Measurements from ENCODE around the gene PCDHGA5.
"Not testable (repeated sequence)": the region's sequence is repeated elsewhere in the genome, so short reads cannot be mapped to it uniquely, and the experiment has no call there.

PCDHGA5 gene

GRCh38 chr5:141387557-141388311 is 23.8 kb downstream of the PCDHGA5 start, which contains the start of gene PCDHGB4:
TSS of gene PCDHGB4 (plus strand) at chr5:141387698. CDS start at chr5:141387885, 187 bp downstream.
- not testable (repeated sequence) for DNase-seq (ENCODE audit: low spot score)

DNA sequence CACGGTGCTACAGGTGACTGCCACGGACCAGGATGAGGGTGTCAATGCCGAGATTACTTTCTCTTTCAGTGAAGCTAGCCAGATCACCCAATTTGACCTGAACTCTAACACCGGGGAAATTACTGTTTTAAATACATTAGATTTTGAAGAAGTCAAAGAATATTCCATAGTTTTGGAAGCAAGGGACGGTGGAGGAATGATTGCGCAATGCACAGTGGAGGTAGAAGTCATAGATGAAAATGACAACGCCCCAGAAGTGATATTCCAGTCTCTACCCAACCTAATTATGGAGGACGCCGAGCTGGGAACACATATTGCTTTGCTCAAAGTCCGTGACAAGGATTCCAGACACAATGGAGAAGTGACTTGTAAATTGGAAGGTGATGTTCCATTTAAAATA is 24.7 kb downstream of the PCDHGA5 start:
- DNase-seq (ENCODE audit: low spot score) = no peak

DNA sequence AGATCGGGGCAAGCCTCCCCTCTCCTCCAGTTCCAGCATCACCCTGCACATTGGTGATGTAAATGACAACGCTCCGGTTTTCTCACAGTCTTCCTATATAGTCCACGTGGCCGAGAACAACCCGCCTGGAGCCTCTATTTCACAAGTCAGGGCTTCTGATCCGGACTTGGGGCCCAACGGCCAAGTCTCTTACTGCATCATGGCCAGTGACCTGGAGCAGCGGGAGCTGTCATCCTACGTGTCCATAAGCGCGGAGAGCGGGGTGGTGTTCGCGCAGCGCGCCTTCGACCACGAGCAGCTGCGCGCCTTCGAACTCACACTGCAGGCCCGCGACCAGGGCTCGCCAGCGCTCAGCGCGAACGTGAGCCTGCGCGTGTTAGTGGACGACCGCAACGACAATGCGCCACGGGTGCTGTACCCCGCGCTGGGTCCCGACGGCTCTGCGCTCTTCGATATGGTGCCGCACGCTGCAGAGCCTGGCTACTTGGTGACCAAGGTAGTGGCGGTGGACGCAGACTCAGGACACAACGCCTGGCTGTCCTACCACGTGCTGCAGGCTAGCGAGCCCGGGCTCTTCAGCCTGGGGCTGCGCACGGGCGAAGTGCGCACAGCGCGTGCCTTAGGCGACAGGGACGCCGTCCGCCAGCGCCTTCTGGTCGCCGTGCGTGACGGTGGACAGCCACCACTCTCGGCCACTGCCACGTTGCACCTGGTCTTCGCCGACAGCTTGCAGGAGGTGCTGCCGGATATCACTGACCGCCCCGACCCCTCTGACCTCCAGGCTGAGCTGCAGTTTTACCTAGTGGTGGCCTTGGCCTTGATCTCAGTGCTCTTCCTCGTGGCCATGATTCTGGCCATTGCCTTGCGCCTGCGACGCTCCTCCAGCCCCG is 25.4 kb downstream of the PCDHGA5 start:
- no peak for DNase-seq (ENCODE audit: low spot score)

DNA sequence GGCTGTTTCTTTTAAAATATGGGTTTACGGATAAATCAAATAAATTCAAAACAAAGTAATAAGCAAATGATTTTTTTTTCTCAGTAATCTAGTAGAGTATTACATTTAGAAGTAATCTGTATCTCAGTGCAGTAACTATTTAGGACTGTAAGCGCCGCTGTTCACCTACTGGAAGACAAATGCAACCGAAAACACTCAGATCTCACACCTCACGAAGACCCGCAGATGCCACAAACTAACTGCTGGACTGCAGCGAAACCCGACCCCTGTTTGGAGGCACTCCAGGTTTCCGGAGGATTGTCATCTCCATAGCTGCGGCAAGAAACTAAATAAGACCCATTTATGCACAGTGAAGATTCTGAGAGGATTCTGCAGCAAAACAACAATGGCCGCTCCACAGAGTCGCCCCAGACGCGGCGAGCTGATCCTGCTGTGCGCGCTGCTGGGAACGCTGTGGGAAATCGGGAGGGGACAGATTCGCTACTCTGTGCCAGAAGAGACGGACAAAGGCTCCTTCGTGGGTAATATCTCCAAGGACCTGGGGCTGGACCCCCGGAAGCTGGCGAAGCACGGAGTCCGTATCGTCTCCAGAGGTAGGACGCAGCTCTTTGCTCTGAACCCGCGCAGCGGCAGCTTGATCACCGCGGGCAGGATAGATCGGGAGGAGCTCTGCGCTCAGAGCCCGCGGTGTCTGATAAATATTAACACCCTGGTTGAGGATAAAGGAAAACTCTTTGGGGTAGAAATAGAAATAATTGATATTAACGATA is 28.7 kb downstream of the PCDHGA5 start, which contains the start of gene PCDHGA8:
Gene PCDHGA8 (plus strand): TSS at position 205 of the 770 bp plus-strand sequence. CDS start 181 bp downstream, at position 386.
- DNase-seq (ENCODE audit: low spot score) = peak; percentile 38

DNA sequence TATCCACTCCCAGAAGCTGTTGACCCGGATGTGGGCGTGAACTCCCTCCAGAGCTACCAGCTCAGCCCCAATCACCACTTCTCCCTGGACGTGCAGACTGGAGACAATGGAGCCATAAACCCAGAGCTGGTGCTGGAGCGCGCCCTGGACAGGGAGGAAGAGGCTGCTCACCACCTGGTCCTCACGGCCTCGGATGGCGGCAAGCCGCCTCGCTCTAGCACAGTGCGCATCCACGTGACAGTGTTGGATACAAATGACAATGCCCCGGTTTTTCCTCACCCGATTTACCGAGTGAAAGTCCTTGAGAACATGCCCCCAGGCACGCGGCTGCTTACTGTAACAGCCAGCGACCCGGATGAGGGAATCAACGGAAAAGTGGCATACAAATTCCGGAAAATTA is 29.3 kb downstream of the PCDHGA5 start:
- no peak for DNase-seq (ENCODE audit: low spot score)

GRCh38 chr5:141394401-141395187 is 30.6 kb downstream of the PCDHGA5 start:
- DNase-seq (ENCODE audit: low spot score) = not testable (repeated sequence)

- DNase-seq (ENCODE audit: low spot score) = peak; percentile 50
These were observed 34.0 kb downstream of the PCDHGA5 start, which contains the start of gene PCDHGB5 for GRCh38 chr5:141397756-141398551. TSS of gene PCDHGB5 (plus strand) at chr5:141397947. CDS start at chr5:141398128, 181 bp downstream.

GRCh38 chr5:141398608-141399007 is 34.6 kb downstream of the PCDHGA5 start:
- no peak for DNase-seq (ENCODE audit: low spot score)

DNA sequence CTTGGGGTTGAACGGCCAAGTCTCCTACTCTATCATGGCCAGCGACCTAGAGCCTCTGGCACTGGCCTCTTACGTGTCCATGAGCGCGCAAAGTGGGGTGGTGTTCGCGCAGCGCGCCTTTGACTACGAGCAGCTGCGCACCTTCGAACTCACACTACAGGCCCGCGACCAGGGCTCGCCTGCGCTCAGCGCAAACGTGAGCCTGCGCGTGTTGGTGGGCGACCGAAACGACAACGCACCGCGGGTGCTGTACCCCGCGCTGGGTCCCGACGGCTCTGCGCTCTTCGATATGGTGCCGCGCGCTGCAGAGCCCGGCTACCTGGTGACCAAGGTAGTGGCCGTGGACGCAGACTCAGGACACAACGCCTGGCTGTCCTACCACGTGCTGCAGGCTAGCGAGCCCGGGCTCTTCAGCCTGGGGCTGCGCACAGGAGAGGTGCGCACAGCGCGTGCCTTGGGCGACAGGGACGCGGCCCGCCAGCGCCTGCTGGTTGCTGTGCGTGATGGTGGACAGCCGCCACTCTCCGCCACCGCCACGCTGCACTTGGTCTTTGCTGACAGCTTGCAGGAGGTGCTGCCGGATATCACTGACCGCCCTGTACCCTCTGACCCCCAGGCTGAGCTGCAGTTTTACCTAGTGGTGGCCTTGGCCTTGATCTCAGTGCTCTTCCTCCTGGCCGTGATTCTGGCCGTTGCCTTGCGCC is 35.7 kb downstream of the PCDHGA5 start:
- no peak for DNase-seq (ENCODE audit: low spot score)

- peak; percentile 55 for DNase-seq (ENCODE audit: low spot score)
These were observed 38.7 kb downstream of the PCDHGA5 start, which contains the start of gene PCDHGA9 for GRCh38 chr5:141402553-141403243. TSS of gene PCDHGA9 (plus strand) at chr5:141402778. CDS start at chr5:141402953, 175 bp downstream.

DNA sequence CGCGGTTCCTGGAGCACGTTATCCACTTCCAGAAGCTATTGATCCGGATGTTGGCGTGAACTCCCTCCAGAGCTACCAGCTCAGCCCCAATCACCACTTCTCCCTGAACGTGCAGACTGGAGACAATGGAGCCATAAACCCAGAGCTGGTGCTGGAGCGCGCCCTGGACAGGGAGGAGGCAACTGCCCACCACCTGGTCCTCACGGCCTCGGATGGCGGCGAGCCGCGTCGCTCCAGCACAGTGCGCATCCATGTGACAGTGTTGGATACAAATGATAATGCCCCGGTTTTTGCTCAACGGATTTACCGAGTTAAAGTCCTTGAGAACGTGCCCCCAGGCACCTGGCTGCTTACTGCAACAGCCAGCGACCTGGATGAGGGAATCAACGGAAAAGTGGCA is 39.4 kb downstream of the PCDHGA5 start:
- no peak for DNase-seq (ENCODE audit: low spot score)

DNA sequence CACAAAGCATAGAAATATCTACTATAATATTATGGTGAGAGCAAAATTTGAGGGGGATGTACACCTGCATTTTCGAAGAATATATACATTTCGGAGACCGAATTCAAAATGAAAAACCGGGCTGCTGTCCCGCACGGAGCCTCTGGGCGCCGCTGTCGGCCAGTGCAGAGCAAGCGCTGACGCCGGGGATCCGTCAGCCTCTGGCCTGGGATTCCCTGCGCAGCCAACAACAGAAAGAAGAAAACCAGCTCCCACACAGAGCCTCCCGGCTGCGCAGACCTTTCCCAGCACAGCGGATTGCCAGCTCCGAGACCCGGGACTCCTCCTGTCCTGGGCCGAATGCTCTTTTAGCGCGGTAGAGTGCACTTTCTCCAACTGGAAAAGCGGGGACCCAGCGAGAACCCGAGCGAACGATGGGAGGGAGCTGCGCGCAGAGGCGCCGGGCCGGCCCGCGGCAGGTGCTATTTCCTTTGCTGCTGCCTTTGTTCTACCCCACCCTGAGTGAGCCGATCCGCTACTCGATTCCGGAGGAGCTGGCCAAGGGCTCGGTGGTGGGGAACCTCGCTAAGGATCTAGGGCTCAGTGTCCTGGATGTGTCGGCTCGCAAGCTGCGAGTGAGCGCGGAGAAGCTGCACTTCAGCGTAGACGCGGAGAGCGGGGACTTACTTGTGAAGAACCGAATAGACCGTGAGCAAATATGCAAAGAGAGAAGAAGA is 44.0 kb downstream of the PCDHGA5 start, which contains the start of gene PCDHGB6:
Gene PCDHGB6 (plus strand): TSS at position 232 of the 716 bp plus-strand sequence. CDS start 182 bp downstream, at position 414.
- DNase-seq (ENCODE audit: low spot score) = not testable (repeated sequence)

DNA sequence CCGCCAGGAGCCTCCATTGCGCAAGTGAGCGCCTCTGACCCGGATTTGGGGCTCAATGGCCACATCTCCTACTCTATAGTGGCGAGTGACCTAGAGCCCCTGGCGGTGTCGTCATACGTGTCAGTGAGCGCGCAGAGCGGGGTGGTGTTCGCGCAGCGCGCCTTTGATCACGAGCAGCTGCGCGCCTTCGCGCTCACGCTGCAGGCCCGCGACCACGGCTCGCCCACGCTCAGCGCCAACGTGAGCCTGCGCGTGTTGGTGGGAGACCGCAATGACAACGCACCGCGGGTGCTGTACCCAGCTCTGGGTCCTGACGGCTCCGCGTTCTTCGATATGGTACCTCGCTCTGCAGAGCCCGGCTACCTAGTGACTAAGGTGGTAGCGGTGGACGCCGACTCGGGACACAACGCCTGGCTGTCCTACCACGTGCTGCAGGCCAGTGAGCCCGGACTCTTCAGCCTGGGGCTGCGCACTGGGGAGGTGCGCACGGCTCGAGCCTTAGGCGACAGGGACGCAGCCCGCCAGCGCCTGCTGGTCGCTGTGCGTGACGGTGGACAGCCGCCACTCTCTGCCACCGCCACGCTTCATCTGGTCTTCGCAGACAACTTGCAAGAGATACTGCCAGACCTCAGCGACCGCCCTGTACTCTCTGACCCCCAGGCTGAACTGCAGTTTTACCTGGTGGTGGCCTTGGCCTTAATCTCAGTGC is 45.8 kb downstream of the PCDHGA5 start:
- no peak for DNase-seq (ENCODE audit: low spot score)

DNA sequence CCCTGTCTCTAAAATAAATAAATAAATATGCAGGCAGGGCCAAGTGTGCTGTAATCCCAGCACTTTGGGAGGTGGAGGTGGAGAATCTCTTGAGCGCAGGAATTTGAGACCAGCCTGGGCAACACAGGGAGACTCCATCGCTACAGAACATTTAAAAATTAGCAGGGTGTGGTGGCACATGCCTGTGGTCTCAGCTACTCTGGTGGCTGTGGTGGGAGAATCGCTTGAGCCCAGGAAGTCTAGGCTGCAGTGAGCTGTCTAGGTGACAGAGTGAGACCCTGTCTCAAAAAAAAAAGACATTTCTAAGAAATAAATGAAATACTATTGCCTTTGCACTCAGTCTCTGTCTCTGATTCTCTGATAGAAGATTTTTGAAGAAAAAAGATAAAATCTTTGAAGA is 47.6 kb downstream of the PCDHGA5 start:
- DNase-seq (ENCODE audit: low spot score) = no peak

- peak; percentile 78 for DNase-seq (ENCODE audit: low spot score)
These were observed 49.0 kb downstream of the PCDHGA5 start, which contains the start of gene PCDHGA10 for GRCh38 chr5:141412854-141413539. TSS of gene PCDHGA10 (plus strand) at chr5:141412987. CDS start at chr5:141413176, 189 bp downstream.

DNA sequence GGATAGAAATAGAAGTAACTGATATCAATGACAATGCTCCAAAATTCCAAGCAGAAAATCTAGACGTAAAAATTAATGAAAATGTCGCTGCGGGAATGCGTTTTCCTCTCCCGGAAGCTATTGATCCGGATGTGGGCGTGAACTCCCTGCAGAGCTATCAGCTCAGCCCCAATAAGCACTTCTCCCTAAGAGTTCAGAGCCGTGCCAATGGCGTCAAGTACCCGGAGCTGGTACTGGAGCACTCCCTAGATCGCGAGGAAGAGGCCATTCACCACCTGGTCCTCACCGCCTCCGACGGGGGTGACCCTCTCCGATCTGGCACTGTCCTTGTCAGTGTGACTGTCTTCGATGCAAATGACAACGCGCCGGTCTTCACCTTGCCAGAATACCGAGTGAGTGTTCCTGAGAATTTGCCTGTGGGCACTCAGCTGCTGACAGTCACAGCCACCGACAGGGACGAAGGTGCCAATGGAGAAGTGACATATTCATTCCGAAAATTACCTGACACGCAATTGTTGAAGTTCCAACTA is 49.6 kb downstream of the PCDHGA5 start:
- DNase-seq (ENCODE audit: low spot score) = no peak
